Fibroblast of skin of abdomen (primary cell): Measurements from ENCODE around the gene RFPL4AL1. TPM values are rescaled to one million over a fixed set of nuclear protein-coding genes. Genes with fewer than 3 reads are reported as not detected.
"Not testable (repeated sequence)": the region's sequence is repeated elsewhere in the genome, so short reads cannot be mapped to it uniquely, and the experiment has no call there.

Source experiments
- DNase-seq: peaks from one replicate; pipeline ENCODE4 v3.0.0-alpha.2; 2013
- polyA plus RNA-seq, 2 experiments: library from polyadenylated mRNA; unstranded; fragments of 120-200 nt; gene quantifications; one replicate each; pipeline ENCODE4 v1.2.1, GENCODE V29; 2013; ENCODE audit not compliant: insufficient read length in 2 of 2

RFPL4AL1 gene
- not detected for polyA plus RNA-seq (2013, experiment 1 of 2; ENCODE audit: insufficient read length)
- not detected for polyA plus RNA-seq (2013, experiment 2 of 2; ENCODE audit: insufficient read length)

DNA sequence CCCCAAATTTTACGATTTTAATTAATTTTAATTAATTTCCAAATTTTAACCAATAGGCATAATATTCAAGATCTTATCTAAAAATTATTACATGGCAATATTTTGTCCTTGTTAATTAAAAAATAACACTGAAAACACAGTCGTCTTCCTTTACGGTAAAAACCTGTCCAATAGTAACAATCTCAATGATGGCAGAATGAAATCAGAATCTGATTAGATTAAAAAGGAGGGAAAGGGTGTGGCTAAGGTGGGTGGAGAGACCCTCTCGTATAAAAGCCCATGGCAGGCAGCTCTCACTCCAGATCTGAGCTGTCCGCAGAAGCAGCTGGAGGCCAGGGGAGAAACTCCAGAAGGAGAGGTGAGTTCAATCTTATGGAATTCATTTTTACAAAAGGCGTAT lies at the start of gene RFPL4AL1:
Gene RFPL4AL1, plus strand, starts transcription at position 301 of the 400 bp plus-strand sequence. CDS start 2,687 bp downstream, outside the sequence.
- not testable (repeated sequence) for DNase-seq

DNA sequence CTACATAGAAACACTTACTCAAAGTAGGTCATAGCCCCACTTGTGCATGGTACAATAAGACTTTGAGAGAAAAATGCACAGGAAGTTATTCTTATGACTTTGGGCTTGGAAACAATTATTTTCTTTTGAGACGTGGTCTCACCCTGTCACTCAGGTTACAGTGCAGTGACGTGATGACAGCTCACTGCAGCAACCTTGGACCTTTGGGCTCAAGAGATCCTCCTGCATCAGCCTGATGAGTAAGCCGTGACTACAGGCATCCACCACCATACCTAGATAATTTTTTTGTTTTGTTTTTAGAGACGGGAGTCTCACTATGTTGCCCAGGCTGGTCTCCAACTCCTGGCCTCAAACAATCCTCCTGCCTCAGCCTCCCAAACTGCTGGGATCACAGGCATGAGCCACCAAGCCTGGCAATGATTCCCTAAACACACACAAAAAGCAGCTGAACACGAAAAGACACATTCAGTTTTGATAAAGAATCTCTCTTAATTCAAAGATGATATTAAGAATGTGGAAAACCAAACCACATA lies 48.6 kb upstream of the RFPL4AL1 start:
- DNase-seq = no peak

DNA sequence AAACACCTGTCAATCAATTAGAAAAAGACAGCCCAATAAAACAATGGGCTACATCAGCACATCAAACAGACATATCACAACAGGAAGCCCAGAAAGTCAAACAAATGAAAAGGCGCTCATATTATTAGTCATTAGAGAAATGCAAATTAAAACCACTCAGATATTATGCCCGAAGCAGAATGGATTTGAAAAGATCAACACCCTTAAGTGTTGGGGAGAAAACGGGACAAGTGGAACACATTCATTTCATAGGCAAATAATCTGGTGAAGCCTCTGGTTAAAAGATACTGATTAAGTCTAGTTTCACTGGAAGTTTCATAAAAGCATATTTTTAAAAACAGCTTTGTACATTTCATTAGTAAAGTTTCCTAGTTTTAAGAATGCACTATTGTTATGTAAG lies 48.1 kb upstream of the RFPL4AL1 start:
- no peak for DNase-seq

DNA sequence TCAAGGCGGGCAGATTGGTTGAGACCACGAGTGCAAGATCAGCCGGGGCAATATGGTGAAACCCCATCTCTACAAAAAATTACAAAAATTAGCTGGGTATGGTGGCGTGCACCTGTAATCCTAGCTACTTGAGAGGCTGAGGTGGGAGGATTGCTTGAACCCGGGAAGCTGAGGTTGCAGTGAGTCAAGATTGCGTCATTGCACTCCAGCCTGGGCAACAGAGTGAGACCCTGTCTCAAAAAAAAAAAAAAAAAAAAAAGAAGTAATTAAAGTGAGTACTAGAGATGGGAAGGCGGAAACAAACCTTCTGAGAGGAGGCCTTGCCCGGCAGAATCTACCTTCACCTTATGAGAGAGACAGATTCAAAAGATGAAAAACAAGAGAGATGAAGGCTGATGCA lies 45.4 kb upstream of the RFPL4AL1 start:
- no peak for DNase-seq

DNA sequence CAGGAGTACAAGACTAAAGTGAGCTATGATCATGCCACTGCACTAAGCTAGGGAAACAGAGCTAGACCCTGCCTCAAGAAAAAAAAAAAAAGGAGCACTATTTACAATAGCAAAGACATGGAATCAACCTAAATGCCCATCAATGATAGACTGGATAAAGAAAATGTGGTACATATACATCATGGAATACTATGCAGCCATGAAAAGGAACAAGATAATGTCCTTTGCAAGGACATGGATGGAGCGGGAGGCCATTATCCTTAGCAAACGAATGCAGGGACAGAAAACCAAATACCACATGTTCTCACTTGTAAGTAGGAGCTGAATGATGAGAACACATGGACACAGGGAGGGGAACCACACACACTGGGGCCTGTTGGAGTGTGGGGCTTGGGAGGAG lies 38.5 kb upstream of the RFPL4AL1 start:
- DNase-seq = not testable (repeated sequence)

DNA sequence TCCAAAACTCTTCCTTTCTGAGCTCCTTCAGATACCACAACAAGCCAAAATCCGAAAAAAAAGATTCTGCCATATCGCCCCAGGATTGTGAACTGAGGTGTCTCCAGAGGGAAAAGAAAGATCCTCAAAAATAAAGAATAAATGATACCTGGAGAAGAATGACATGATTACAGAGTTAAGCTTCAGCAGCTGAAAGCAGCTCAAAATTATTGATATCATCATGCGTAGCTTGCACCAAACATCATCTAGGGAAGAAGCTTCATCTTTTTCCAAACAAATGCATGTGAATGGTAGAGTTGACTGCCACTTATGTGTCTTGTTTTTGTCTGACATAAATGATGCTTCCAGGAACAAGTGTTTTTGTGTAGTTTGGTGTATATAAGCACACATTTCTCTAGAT lies 30.6 kb upstream of the RFPL4AL1 start, which contains the start of gene NLRP9:
Gene NLRP9, minus strand, starts transcription at position 101 of the 400 bp plus-strand sequence. Its CDS starts 28 bp downstream, at position 73.
- DNase-seq = no peak

DNA sequence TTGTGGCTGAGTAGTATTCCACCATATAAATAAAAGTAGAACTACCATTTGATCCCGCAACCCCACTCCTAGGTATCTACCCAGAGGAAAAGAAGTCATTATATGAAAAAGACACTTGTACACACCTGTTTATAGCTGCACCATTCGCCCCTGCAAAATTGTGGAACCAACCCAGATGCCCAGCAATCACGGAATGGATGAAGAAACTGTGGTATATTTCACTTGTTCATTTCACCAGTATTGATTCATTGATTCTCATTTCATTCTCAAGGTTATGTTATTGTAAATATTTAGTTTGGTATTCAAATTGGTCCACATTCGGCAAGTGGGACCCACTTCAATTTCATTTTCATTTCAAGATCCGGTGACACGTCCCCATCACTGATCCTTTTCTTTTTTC lies 18.2 kb upstream of the RFPL4AL1 start:
- no peak for DNase-seq

DNA sequence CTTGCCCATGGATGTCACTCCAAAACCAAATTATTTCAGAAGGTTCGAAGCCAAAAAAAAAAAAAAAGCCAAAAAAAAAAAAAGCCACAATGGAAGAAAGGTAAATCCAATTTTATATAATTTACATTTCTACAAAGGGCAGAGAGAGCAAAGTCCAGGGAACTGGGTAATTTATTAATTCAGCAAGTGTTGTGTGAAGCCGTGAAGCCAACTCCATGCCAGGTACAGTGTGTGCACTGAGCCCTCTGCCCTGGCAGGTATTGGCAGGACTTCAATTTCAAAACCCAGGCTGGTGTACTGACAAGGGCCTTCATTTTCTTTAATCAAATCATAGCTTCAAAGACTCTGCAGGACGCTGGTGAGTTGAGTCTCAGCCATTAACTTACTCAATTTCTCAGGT lies 15.5 kb upstream of the RFPL4AL1 start:
- no peak for DNase-seq

DNA sequence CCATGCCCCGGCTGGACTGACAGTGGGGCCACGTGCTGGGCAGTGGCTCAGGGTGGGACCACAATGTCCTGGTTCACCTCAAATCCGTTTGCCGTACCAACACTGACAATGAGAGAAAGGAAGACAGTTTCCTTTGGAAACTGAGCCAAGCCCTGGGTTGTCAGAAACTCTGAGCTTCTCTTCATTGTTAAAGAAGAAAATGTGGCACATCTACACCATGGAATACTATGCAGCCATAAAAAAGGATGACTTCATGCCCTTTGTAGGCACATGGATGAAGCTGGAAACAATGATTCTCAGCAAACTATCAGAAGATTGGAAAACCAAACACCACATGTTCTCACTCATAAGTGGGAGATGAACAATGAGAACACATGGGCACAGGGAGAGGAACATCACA lies 12.1 kb upstream of the RFPL4AL1 start:
- DNase-seq = not testable (repeated sequence)

DNA sequence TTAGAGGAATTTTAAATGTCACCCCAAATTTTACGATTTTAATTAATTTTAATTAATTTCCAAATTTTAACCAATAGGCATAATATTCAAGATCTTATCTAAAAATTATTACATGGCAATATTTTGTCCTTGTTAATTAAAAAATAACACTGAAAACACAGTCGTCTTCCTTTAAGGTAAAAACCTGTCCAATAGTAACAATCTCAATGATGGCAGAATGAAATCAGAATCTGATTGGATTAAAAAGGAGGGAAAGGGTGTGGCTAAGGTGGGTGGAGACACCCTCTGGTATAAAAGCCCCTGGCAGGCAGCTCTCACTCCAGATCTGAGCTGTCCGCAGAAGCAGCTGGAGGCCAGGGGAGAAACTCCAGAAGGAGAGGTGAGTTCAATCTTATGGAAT lies 10.1 kb upstream of the RFPL4AL1 start, which contains the start of gene RFPL4A:
Gene RFPL4A, plus strand, starts transcription at position 301 of the 400 bp plus-strand sequence. CDS start 2,704 bp downstream, outside the sequence.
- not testable (repeated sequence) for DNase-seq

DNA sequence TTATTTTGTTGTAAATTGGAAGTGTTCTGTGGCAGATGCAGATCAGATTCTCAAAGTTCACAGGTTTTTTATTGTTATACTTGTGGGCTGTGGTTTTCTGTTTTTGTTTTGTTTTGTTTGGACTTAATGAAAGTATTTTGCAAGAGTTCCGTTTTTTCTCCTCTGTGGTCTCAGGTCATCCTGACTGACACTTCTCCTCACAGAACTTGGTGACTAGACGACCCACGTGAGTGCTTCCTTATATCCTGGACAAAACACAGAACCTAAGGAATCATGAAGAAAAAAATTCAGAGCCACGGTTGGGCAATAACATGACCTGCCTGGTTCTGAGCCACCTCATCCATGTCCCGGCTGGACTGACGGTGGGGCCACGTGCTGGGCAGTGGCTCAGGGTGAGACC lies 2.5 kb upstream of the RFPL4AL1 start:
- DNase-seq = no peak

DNA sequence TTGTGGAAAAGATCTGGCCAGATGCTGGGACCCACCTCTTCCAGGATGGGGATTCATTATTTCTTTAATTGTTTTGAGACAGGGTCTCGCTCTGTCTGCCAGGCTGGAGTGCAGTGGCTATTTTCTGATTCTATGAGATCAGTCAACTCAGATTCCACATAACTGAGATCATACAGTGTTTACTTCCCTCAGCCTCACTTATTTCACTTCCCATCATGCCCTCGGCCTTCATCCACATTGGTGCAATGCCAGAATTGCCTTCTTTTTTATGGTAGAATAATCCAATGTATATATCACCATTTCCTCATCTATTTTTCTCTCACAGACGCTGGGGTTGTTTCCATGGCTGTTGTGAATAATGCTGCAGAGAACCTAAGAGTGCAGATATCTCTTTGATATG lies 714 bp downstream of the RFPL4AL1 start:
- DNase-seq = not testable (repeated sequence)

DNA sequence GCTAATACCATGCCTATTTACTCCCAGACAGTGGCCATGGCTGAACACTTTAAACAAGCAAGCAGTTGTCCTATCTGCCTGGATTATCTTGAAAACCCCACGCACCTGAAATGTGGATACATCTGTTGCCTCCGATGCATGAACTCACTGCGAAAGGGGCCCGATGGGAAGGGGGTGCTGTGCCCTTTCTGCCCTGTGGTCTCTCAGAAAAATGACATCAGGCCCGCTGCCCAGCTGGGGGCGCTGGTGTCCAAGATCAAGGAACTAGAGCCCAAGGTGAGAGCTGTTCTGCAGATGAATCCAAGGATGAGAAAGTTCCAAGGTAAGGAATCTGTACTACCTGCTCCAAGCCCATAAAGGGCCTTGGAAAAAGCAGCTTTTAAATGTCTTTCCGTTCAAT lies 8.6 kb downstream of the RFPL4AL1 start:
- no peak for DNase-seq

DNA sequence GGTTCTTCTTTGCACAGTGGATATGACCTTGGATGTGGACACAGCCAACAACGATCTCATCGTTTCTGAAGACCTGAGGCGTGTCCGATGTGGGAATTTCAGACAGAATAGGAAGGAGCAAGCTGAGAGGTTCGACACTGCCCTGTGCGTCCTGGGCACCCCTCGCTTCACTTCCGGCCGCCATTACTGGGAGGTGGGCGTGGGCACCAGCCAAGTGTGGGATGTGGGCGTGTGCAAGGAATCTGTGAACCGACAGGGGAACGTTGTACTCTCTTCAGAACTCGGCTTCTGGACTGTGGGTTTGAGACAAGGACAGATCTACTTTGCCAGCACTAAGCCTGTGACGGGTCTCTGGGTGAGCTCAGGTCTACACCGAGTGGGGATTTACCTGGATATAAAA lies 9.4 kb downstream of the RFPL4AL1 start:
- no peak for DNase-seq

DNA sequence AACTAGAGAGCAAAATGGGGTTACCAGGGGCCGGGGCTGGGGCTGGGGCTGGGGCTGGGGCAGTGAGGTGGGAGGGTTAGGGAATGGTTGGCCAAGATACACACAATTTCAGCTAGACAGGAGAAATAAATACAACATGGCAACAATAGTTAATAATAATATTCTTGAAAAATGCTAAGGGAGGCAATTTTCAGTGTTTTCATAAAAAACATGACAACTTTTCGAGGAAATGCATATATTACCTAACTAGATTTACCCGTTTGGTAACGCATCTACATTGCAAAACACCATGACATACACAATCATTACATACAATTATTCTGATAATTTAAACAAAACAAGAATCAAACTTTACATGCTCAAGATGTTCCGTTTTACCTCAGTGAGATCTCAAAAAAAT lies 12.2 kb downstream of the RFPL4AL1 start:
- DNase-seq = no peak

DNA sequence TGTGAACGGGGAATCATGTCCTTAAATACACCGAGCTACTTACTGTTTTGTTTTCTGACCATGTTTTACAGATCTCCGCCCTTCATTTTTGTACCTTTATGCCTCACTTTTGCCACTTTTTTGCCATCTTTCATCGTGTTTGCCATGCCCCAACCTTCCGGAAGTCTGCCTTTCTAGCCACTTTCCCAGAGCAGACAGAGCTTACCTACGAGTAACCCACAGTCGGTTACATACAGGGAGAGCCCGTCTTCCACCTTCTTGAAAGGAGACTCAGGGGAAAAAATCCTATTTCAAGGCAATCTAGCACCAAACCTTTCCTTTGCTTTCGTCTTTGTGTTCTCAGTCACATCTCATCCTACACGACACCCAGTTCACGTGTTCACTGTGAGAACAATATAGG lies 26.1 kb downstream of the RFPL4AL1 start:
- DNase-seq = no peak

DNA sequence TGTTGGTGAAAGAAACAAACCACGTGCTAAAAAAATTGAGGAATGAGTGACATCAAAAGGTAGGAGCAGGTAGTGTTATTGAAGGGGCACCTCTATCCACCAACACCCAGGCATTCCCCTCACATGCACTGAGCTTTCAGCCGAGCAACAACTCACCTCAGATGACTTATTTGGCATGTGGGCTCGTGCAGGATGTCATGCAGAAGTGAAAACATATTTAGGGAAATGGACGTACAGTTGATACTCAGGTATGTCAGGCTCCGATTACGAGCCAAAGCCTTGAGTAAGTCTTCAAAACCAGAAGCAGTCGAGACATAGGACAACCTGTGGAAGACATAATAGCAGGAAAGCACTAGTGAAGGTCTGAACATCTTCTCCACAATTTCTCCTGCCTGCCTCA lies 32.5 kb downstream of the RFPL4AL1 start:
- DNase-seq = no peak

DNA sequence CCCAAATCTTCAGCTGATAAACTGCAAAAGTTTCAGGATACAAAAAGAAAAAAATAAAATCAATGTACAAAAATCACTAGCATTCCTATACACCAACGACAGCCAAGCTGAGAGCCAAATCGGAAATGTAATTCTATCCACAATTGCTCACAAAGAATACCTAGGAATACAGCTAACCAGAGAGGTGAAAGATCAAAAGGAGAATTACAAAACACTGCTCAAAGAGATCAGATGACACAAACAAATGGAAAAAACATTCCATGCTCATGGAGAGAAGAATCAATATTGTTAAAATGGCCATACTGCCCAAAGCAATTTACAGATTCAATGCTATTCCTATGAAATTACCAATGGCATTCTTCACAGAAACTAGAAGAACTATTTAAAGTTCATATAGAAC lies 33.4 kb downstream of the RFPL4AL1 start:
- DNase-seq = no peak

DNA sequence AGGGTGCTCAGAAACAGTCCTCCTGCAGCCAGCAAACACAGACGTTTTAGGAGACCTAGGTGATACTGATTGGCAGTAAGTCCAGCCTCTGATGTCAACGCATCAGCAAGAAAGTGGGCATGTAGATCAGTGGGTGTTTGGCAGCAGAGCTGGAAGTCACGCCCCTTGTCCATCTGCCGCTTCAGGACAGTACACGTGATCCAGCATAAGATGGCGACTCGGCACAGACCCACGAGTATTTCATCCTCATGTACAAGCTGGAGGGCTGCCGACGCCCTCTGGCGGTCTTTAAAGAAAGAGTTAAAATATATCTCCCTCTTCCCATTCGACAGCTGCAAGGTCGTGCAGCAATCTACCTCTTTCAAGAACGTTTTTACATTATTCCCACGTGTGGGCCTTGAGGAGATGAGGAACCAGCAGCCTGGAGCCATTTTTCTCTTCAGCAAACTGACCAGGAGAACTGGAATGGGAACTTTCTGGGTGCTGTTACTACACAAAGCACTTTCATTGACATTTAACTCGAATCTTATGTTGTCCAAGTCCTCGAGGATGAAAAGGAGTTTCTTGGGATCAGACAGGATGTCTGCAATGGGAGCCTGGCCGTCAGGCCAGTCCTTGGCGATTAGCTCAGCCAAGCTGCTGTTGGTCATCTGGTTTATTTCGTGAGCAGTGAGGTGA lies 40.6 kb downstream of the RFPL4AL1 start:
- no peak for DNase-seq

DNA sequence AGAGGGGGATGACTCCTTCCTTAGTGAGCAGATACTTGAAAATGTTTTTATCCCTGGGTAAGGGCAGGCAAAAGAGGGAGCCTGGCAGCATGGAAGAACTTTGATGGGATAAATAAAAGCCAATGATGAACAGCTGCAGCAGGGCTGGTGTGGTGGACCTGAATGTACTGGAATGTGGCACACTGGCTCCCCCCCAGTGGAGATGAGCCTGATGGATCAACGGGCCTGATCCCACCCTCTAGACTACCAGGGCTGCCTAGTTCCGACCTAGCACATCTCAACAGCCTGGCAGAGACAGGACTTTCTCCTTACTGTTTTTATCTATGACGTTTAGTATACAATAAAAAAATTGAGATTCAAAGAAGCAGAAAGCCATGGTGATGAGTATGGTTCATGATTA lies 42.4 kb downstream of the RFPL4AL1 start:
- no peak for DNase-seq

DNA sequence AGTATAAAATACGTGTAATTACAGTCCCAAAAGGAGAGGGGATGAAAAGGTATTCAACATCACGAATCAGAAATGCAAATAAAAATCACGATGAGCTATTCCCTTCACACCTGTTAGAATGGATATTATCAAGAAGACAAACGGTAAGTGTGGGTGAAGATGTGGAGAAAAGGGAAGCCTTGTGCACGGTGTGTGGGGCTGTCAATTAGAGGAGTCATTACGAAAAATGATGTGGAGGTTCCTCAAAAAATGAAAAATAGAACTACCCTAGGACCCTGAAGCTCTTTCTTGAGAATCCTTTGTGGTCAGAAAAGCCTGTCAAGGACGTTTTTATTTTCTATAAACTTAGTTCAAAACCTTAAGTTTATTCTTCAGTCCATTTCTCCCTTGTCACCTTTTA lies 43.5 kb downstream of the RFPL4AL1 start:
- DNase-seq = no peak

DNA sequence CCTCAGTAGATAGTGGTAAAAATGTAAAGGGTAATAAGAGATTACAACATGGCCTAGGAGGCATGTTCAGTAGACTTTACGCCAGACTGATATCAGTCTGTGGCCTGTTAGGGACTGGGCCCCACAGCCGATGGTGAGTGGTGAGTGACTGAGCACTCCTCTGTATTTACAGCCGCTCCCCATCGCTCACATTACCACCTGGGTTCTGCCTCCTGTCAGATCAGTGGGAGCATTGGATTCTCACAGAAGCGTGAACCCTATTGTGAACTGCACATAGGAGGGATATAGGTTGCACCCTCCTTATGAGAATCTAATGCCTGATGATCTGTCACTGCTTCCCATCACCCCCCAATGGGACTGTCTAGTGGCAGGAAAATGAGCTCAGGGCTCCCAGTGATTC lies 45.0 kb downstream of the RFPL4AL1 start:
- DNase-seq = no peak

DNA sequence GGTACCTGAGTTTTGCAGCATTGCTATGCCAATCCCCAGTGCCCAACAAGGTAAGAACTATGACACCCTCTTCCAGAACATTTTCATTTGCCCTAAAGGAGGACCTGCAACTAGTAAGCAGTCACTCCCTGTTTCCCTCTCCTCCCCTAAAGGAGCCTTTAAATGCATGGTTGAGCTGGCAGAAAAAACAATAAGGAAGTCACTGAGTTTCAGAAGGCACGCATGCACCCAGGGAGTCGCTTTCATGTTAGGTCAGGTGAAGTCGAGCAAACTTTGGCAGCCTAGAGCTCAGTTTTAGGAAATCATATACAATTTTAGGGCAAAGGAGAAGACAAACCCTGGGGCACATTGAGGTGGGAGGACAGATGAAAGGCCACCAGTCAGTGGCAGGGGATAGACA lies 51.1 kb downstream of the RFPL4AL1 start:
- no peak for DNase-seq
